Panc1 (cell line): ENCODE results near the gene CCR2. TPM values are rescaled to one million over a fixed set of nuclear protein-coding genes. Genes with fewer than 3 reads are reported as not detected.

ENCODE experiments used
- ATAC-seq: fragments of 200-7000 bp; cut with Tn5 transposase; 2 replicates; pipeline ENCODE4 v1.9.1; 2020; ENCODE audit warnings: mild to moderate bottlenecking, moderate library complexity
- BruUV-seq: library from RNA; stranded (reverse); fragments of 400-500 nt; replicated peaks from 2 replicates; lab custom pipeline; 2021; lab: Mats Ljungman, UMichigan
- CTCF ChIA-PET: fragments of 300-600 bp; sonication (Branson Sonifier 250); formaldehyde crosslinking; loops from one replicate; lab custom pipeline; 2022; ENCODE audit warnings: antibody characterized with exemption; lab: Charles Lee
- POLR2A ChIA-PET: fragments of 300-600 bp; sonication (Branson Sonifier 250); formaldehyde crosslinking; loops from one replicate; lab custom pipeline; 2022; ENCODE audit warnings: antibody characterized with exemption; lab: Charles Lee
- DNase-seq: peaks from one replicate; pipeline ENCODE4 v3.0.0-alpha.2; 2010; ENCODE audit warnings: low read depth, low spot score
- H3K27ac ChIP-seq: 2 replicates; pipeline ENCODE4 v1.5.1; 2011; ENCODE audit warnings: mild to moderate bottlenecking, low read length, inconsistent platforms
- H3K27me3 ChIP-seq: fragments of 200-500 bp; sonication (Bioruptor generic); 2 replicates; pipeline ENCODE4 v1.6.0; 2014; ENCODE audit warnings: low read length, inconsistent platforms; ENCODE audit not compliant: control insufficient read depth, insufficient read depth
- H3K36me3 ChIP-seq: fragments of 200-500 bp; sonication (Bioruptor generic); 2 replicates; pipeline ENCODE4 v1.5.1; 2014; ENCODE audit warnings: inconsistent platforms, mild to moderate bottlenecking, low read length, moderate library complexity; ENCODE audit not compliant: control insufficient read depth, insufficient read depth
- H3K4me1 ChIP-seq: 2 replicates; pipeline ENCODE4 v1.5.1; 2011; ENCODE audit warnings: inconsistent platforms, mild to moderate bottlenecking, low read length, moderate library complexity; ENCODE audit not compliant: control insufficient read depth, insufficient read depth
- H3K4me3 ChIP-seq, 2 experiments: 2 replicates each; pipeline ENCODE4 v1.5.1; 2011 to 2012; ENCODE audit warnings: low read depth in 2 of 2, low read length in 2 of 2, mild to moderate bottlenecking in 2 of 2, inconsistent platforms in 1 of 2, moderate library complexity in 1 of 2
- H3K9me3 ChIP-seq: fragments of 200-500 bp; sonication (Bioruptor generic); 2 replicates; pipeline ENCODE4 v1.5.1; 2014; ENCODE audit warnings: low read depth, mild to moderate bottlenecking, inconsistent platforms, low read length, moderate library complexity; ENCODE audit not compliant: control insufficient read depth, insufficient read depth
- CTCF ChIP-seq: fragments of 450-650 bp; IDR thresholded peaks from 2 replicates; pipeline ENCODE4 v1.5.1; 2017; ENCODE audit warnings: mild to moderate bottlenecking
- POLR2AphosphoS5 ChIP-seq: IDR thresholded peaks from 2 replicates; pipeline ENCODE4 v1.6.1; 2012; ENCODE audit warnings: mild to moderate bottlenecking, low read depth, low read length, moderate library complexity
- REST ChIP-seq, 2 experiments: IDR thresholded peaks; 2 replicates each; pipeline ENCODE4 v1.6.1; 2011 to 2012; ENCODE audit warnings: low read depth in 2 of 2, control low read depth in 1 of 2, low read length in 1 of 2, mild to moderate bottlenecking in 1 of 2, moderate library complexity in 1 of 2; ENCODE audit not compliant: insufficient read depth in 1 of 2
- SIN3A ChIP-seq: IDR thresholded peaks from 2 replicates; pipeline ENCODE4 v1.6.1; 2012; ENCODE audit warnings: low read depth, mild to moderate bottlenecking, low read length, moderate library complexity, borderline replicate concordance; ENCODE audit not compliant: insufficient read depth
- TCF7L2 ChIP-seq: IDR thresholded peaks from 2 replicates; pipeline ENCODE4 v1.6.1; 2011; ENCODE audit warnings: mild to moderate bottlenecking, low read depth, low read length, inconsistent platforms
- in situ Hi-C: cut with HindIII; loops from 2 replicates; pipeline ENCODE4 v1.10.0; 2016; ENCODE audit warnings: low sequenced_read_pairs, low pct_unique_long_range_greater_than_20kb
- intact Hi-C: fragments of 100-400 bp; cut with micrococcal nuclease; formaldehyde crosslinking; loops from one replicate; pipeline ENCODE4 v1.10.0; 2022; ENCODE audit not compliant: unreplicated experiment
- total RNA-seq: library from RNA; stranded (reverse); gene quantifications from one replicate; pipeline ENCODE4 v1.2.1, GENCODE V29; 2021; ENCODE audit not compliant: unreplicated experiment

The CCR2 gene
- total RNA-seq, 1 experiment from 2014 or later, result not detected

GRCh38 chr3:46374755-46375154 is 20.8 kb downstream of the CCR2 start:
- no peaks in the 10 kb centered on the region; the same call in none of the 2 replicates for H3K27me3 ChIP-seq
- DNase-seq (no peak), ATAC-seq (no peak)
- in situ Hi-C loops, result no loop called here
- H3K9me3 ChIP-seq, result no peaks in the 10 kb centered on the region
- no peaks in the 10 kb centered on the region for H3K36me3 ChIP-seq
- TF ChIP-seq REST (IDR thresholded peaks at IDR 0.05; ENCODE audit: insufficient read depth in 1 of 2, low read depth in 2 of 2, low read length in 1 of 2) (no peak), CTCF (no peak), POLR2AphosphoS5 (no peak), TCF7L2 (no peak), SIN3A (no peak)
- no peak overlapping the region for H3K4me3 ChIP-seq
- POLR2A ChIA-PET, result no interaction called here
- H3K27ac ChIP-seq, result no peak overlapping the region
- CTCF ChIA-PET, result no interaction called here
- BruUV-seq, result no TSS peak
- no peaks in the 10 kb centered on the region for H3K4me1 ChIP-seq
- intact Hi-C loops, result loop anchor here (10.0 kb wide), 2 partner anchors 290 to 440 kb away; no protein-coding TSS in a partner anchor

- H3K36me3 ChIP-seq, result no peaks in the 10 kb centered on the region
- H3K4me3 ChIP-seq, result no peak overlapping the region
- DNase-seq (no peak), ATAC-seq (no peak)
- H3K4me1 ChIP-seq, result no peaks in the 10 kb centered on the region
- POLR2A ChIA-PET, result no interaction called here
- in situ Hi-C loops (no loop called here), intact Hi-C loops (loop anchor here (10.0 kb wide), 2 partner anchors 290 to 440 kb away; no protein-coding TSS in a partner anchor)
- no peak overlapping the region for H3K27ac ChIP-seq
- no peaks in the 10 kb centered on the region; the same call in none of the 2 replicates for H3K27me3 ChIP-seq
- H3K9me3 ChIP-seq, result no peaks in the 10 kb centered on the region
- BruUV-seq, result no TSS peak
- CTCF ChIA-PET, result no interaction called here
- TF ChIP-seq REST (IDR thresholded peaks at IDR 0.05; ENCODE audit: insufficient read depth in 1 of 2, low read depth in 2 of 2, low read length in 1 of 2), result no peak
- TF ChIP-seq SIN3A, result no peak
- no peak for TF ChIP-seq TCF7L2
- no peak for TF ChIP-seq CTCF
- no peak for TF ChIP-seq POLR2AphosphoS5
Observed at GRCh38 chr3:46375218-46375617, 21.3 kb downstream of the CCR2 start.
